Measurements from ENCODE around the gene AOPEP. TPM values are rescaled to one million over a fixed set of nuclear protein-coding genes. Genes with fewer than 3 reads are reported as not detected.
"Not testable (repeated sequence)": the region's sequence is repeated elsewhere in the genome, so short reads cannot be mapped to it uniquely, and the experiment has no call there.

AOPEP gene
- total RNA-seq, 4 donors from 2014 or later, result 56.5 to 160 (median 103) TPM

DNA sequence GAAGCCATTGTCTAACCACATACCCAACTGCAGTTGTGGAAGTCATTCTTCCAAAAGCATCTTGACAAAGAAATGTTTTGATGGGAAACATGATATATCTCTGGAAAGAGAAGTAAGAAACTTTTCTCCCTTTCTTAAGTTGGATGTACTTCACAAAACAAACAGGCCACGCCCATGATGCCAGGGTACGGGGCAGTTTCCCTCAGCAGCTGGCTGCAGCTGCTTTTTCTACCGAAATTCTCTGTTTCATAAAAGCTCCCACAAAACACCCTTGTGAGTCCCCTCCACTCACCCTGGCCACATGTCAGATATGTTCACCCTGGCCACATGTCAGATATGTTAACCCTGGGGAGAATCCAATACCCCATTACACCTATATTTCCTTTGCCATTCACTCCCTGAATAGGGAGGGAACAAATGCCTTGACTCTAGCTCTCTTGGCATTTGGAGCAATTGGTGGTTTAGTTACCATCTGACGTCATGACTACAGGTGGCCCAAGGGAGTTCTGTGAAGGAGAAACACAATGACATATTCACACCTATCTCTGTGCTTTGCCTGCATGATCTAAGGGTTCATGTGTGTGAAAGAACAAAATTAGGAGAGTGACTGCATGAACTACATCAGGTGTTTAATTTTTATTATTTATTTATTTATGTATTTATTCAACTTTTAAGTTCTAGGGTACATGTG lies 103.0 kb downstream of the AOPEP start:
- Histone ChIP-seq H3K9me3 (no peaks in the 10 kb centered on the region), H3K27ac (no peak overlapping the region), H3K4me1 (peaks cover 31 to 35% of the 10 kb centered on the region in 2 donors), H3K4me3 (no peak overlapping the region), H3K36me3 (no peaks in the 10 kb centered on the region), H3K27me3 (no peaks in the 10 kb centered on the region)
- no peak for ATAC-seq
- intact Hi-C loops (cut with DNase I; ENCODE audit: low total_unique reads) (no loop called here), in situ Hi-C loops (cut with MboI; ENCODE audit: low sequenced_read_pairs in 4 of 4) (no loop called here)
- DNase-seq, result no peak
- TF ChIP-seq, protein P1, sequence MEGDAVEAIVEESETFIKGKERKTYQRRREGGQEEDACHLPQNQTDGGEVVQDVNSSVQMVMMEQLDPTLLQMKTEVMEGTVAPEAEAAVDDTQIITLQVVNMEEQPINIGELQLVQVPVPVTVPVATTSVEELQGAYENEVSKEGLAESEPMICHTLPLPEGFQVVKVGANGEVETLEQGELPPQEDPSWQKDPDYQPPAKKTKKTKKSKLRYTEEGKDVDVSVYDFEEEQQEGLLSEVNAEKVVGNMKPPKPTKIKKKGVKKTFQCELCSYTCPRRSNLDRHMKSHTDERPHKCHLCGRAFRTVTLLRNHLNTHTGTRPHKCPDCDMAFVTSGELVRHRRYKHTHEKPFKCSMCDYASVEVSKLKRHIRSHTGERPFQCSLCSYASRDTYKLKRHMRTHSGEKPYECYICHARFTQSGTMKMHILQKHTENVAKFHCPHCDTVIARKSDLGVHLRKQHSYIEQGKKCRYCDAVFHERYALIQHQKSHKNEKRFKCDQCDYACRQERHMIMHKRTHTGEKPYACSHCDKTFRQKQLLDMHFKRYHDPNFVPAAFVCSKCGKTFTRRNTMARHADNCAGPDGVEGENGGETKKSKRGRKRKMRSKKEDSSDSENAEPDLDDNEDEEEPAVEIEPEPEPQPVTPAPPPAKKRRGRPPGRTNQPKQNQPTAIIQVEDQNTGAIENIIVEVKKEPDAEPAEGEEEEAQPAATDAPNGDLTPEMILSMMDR (IDR thresholded peaks at IDR 0.05 in 4 of 5, conservative IDR thresholded peaks at IDR 0.05 in 1 of 5), result no peak
- TF ChIP-seq POLR2A (IDR thresholded peaks at IDR 0.05), result no peak

DNA sequence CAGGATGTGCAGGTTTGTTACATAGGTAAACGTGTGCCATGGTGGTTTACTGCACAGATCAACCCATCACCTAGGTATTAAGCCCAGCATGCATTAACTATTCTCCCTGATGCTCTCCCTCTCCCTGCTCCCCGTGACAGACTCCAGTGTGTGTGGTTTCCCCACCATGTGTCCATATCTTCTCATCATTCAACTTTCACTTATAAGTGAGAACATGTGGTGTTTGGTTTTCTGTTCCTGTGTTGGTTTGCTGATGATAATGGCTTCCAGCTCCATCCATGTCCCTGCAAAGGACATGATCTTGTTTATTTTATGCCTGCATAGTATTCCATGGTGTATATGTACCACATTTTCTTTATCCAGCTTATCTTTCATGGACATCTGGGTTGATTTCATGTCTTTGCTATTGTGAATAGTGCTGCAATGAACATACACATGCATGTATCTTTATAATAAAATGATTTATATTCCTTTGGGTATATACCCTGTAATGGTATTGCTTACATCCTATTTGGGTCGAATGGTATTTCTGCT lies 103.6 kb downstream of the AOPEP start:
- DNase-seq; H3K36me3 ChIP-seq; in situ Hi-C loops (cut with MboI; ENCODE audit: low sequenced_read_pairs in 4 of 4); intact Hi-C loops (cut with DNase I; ENCODE audit: low total_unique reads); H3K4me3 ChIP-seq; ATAC-seq; H3K9me3 ChIP-seq; H3K27me3 ChIP-seq; H3K27ac ChIP-seq: not testable (repeated sequence)
- peaks cover 26 to 29% of the 10 kb centered on the region in 2 donors for H3K4me1 ChIP-seq

DNA sequence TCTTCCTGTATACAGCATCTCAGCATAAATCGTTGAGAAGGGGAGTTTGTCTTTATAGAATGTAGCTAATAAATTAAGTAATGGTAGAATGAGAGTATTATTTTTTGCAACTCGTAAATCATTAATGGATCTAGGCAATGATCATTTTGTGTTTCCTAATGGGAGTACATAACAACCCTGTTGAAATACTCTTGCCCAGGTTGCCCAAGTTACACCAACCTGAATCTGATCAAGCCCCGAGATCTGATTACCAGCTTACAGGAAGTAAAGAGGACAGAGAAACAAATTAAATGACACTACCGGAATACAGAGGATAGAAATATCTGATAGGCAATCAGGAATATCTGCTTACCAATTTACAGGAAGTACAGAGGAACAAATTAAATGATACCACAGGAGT lies 107.3 kb downstream of the AOPEP start:
- H3K27ac ChIP-seq, result no peak overlapping the region
- no peak overlapping the region for H3K4me3 ChIP-seq
- H3K36me3 ChIP-seq, result no peaks in the 10 kb centered on the region
- TF ChIP-seq POLR2A (IDR thresholded peaks at IDR 0.05), result no peak
- TF ChIP-seq, protein P1 (IDR thresholded peaks at IDR 0.05 in 4 of 5, conservative IDR thresholded peaks at IDR 0.05 in 1 of 5), result no peak
- in situ Hi-C loops (cut with MboI; ENCODE audit: low sequenced_read_pairs in 4 of 4), result no loop called here
- H3K4me1 ChIP-seq, result no peaks in the 10 kb centered on the region
- DNase-seq (no peak), ATAC-seq (no peak)
- no peaks in the 10 kb centered on the region for H3K9me3 ChIP-seq
- no peaks in the 10 kb centered on the region for H3K27me3 ChIP-seq
- intact Hi-C loops (cut with DNase I; ENCODE audit: low total_unique reads), result no loop called here

DNA sequence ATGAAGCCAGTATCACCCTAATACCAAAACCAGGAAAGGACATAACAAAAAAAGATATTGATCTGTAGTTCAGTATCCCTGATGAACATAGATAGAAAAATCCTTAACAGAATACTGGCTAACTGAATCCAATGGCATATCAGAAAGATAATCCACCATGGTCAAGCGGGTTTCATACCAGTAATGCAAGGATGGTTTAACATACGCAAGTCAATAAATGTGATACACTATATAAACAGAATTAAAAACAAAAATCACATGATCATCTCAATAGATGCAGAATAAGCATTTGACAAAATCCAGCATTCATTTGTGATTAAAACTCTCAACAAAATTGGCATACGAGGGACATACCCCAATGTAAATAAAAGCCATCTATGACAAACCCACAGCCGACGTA lies 110.9 kb downstream of the AOPEP start:
- Histone ChIP-seq H3K36me3 (no peaks in the 10 kb centered on the region), H3K27me3 (no peaks in the 10 kb centered on the region), H3K9me3 (no peaks in the 10 kb centered on the region), H3K4me3 (no peak overlapping the region), H3K4me1 (no peaks in the 10 kb centered on the region), H3K27ac (no peak overlapping the region)
- intact Hi-C loops (cut with DNase I; ENCODE audit: low total_unique reads) (no loop called here), in situ Hi-C loops (cut with MboI; ENCODE audit: low sequenced_read_pairs in 4 of 4) (no loop called here)
- DNase-seq (no peak), ATAC-seq (no peak)
- TF ChIP-seq, protein P1 (IDR thresholded peaks at IDR 0.05 in 4 of 5, conservative IDR thresholded peaks at IDR 0.05 in 1 of 5), result no peak
- no peak for TF ChIP-seq POLR2A (IDR thresholded peaks at IDR 0.05)

DNA sequence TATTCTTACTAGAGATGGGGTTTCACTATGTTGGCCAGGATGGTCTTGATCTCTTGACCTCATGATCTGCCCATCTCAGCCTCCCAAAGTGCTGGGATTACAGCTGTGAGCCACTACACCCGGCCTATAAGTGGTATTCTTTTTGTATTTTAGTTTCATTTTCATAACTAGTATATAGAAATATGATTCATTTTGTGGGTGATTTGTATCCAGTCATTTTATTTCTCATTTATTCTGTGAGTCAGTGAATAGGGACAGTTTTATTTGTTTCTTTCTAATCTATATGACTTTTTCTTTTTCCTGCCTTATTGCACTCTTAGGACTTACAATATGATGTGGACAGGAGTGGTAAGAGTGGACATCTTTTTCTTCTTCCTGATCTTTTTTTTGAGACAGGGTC lies 112.9 kb downstream of the AOPEP start:
- no peak for DNase-seq
- TF ChIP-seq, protein P1 (IDR thresholded peaks at IDR 0.05 in 4 of 5, conservative IDR thresholded peaks at IDR 0.05 in 1 of 5), result no peak
- TF ChIP-seq POLR2A (IDR thresholded peaks at IDR 0.05), result no peak
- H3K9me3 ChIP-seq, result no peaks in the 10 kb centered on the region
- no peak overlapping the region for H3K4me3 ChIP-seq
- no peaks in the 10 kb centered on the region for H3K36me3 ChIP-seq
- intact Hi-C loops (cut with DNase I; ENCODE audit: low total_unique reads) (no loop called here), in situ Hi-C loops (cut with MboI; ENCODE audit: low sequenced_read_pairs in 4 of 4) (no loop called here)
- ATAC-seq, result no peak
- no peaks in the 10 kb centered on the region for H3K4me1 ChIP-seq
- H3K27ac ChIP-seq, result no peak overlapping the region
- H3K27me3 ChIP-seq, result no peaks in the 10 kb centered on the region
